DMS53 treated with DMSO at 0.1 percent for 48 hours (cell line): ENCODE results near the gene TREH.
A peak's percentile ranks its signal among the peaks of the same experiment; 100 is the strongest.
"Not testable (repeated sequence)": the region's sequence is repeated elsewhere in the genome, so short reads cannot be mapped to it uniquely, and the experiment has no call there.

Experiments
- DNase-seq: peaks from one replicate; lab custom pipeline; 2025; ENCODE audit not compliant: unreplicated experiment; lab: John Stamatoyannopoulos, UW

TREH gene

GRCh38 chr11:118699506-118700220, 20.2 kb upstream of the TREH start:
- DNase-seq, result no peak

- DNase-seq, result no peak
These were observed 17.9 kb upstream of the TREH start for GRCh38 chr11:118697346-118697745.

GRCh38 chr11:118696673-118697226, 17.3 kb upstream of the TREH start:
- no peak for DNase-seq

- DNase-seq, result no peak
These were observed 15.3 kb upstream of the TREH start for GRCh38 chr11:118694771-118695170.

DNA sequence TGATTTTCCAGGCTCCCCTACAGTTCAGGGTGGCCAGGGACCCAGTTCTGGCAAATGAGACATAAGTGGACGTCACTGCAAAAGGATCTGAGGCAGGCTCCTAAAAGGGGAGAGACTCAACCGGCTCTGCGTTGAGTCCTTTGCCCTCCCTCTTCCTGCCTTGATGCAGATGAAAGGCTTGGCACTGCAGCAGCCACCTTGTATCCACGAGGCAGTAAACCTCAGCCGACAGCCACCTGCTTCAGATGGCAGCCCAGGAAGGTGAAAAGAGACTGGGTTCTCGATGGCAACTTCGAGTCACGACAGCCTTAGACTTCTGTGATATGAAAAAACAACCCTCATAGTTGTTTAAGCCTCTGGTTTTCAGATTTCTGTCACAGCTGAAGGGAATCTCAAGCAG, 14.7 kb upstream of the TREH start:
- no peak for DNase-seq

- DNase-seq, result no peak
These were observed 12.7 kb upstream of the TREH start for GRCh38 chr11:118691926-118692830.

DNA sequence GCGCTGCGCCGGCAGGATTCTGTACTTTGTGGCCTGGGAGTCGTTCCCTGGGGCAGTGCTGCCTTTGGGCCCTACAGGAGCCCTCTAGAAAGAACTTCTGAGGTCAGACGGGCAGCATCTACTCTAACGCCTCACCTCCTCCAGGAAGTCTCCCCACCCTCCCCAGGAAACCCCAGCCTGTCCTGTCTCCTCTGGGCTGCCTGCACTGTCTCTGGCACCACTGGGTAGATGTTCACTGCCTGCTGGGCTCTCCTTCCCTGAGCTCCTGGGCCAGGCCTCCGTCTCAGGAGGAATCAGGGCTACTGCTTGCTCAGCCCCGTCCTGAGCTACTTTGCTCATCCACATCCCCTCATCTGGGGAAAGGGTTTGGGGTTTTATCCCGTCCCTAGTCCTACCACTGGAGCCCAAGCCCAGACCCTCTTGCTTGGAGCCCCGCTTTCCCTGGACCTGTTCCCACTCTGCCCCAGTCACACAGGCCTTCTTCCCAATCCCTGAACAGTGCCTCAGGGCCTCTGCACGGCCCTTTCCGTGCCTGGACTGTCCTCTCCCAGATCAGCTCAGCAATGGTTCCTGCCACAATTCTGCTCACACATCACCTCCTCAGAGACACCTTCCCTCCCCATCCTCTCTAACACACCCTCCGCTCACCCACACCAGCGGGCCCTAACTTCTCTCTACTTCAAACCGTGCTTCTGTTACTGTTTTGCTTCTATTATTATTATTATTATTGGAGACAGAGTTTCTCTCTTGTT, 11.3 kb upstream of the TREH start:
- no peak for DNase-seq

- peak; percentile 82 for DNase-seq
These were observed 10.6 kb upstream of the TREH start for GRCh38 chr11:118689852-118690552.

GRCh38 chr11:118689503-118689851, 10.0 kb upstream of the TREH start:
- no peak for DNase-seq

GRCh38 chr11:118688851-118689502, 9.5 kb upstream of the TREH start:
- DNase-seq, result no peak

GRCh38 chr11:118688339-118688738, 8.9 kb upstream of the TREH start:
- not testable (repeated sequence) for DNase-seq

DNA sequence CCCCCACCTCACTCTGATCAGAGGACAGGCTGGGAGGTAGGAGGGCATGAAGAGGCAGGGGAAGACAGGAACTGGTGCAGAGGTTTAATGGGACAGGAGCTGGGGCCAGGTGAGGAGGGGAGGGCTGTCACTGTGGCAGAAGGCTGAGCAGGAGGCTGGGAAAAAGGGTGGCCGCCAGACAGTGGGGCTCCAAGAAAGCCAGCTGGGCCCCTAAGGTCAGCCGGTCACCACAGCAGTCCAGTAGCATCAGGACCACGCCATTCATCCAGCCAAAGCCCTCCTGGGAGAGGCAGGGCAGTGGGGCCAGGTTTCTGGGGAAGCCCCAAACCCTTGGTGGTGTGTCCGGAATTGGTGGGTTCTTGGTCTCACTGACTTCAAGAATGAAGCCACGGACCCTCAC, 8.5 kb upstream of the TREH start:
- no peak for DNase-seq

- no peak for DNase-seq
These were observed 4.7 kb upstream of the TREH start for GRCh38 chr11:118684187-118684586.

DNA sequence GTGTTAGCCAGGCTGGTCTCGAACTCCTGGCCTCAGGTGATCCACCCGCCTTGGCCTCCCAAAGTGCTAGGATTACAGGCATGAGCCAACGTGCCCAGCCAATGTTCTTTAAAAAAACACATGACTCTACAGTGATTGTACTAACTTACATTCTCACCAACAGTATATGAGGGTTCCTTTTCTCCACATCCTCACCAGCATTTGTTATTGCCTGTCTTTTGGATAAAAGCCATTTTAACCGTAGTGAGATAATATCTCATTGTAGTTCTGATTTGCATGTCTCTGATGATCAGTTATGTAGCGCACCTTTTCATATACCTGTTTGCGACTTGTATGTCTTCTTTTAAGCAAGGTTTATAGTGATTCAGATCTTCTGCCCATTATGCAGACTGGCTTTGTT, 3.5 kb upstream of the TREH start:
- DNase-seq, result not testable (repeated sequence)

DNA sequence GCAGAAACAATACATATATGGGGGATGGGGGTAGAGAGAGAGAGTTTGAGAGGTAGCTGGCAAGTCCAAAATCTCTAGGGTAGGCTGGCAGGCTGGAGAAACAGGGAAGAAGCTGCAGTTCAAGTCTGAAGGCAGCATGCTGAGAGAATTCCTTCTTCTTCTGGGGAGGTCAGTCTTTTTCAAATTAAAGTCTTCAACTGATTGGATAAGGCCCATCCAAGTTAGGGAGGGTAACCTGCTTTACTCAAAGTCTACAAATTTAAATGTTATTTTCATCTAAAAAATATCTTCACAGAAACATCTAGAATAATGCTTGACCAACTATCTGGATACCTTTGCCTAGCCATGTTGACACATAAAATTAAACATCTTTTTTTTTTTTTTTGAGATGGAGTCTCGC, 2.9 kb upstream of the TREH start:
- DNase-seq, result no peak

DNA sequence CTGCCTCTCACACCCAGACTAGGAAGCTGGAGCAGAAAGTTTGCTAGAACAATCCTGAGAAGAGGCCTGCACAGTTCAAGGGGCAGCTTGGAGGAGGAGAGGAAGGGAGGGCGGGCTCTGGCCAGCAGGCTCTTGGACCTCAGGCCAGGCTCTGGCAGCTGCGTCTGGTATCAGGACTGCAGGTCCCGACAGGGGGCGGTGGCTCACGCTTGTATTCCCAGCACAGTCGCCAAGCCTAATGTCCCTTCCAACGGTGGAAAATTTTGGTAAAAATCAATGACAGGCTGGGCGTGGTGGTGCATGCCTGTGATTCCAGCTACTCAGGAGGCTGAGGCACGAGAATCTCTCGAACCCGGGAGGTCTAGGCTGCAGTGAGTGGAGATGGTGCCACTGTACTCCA, 542 bp downstream of the TREH start:
- not testable (repeated sequence) for DNase-seq

DNA sequence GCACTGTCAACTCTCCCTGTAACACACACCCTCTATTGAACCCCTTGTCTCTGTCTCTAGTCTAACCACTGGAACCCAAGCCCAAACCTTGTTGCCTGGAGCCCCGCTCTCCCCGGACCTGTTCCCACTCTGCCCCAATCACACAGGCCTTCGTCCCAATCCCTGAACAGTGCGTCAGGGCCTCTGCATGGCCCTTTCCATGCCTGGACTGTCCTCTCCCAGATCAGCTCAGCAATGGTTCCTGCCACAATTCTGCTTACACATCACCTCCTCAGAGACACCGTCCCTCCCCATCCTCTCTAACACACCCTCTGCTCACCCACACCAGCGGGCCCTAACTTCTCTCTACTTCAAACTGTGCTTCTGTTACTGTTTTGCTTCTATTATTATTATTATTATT, 1.5 kb downstream of the TREH start:
- DNase-seq, result no peak

GRCh38 chr11:118674082-118674435, 5.4 kb downstream of the TREH start:
- DNase-seq, result no peak

- DNase-seq, result no peak
These were observed 5.9 kb downstream of the TREH start for GRCh38 chr11:118673361-118674081.

DNA sequence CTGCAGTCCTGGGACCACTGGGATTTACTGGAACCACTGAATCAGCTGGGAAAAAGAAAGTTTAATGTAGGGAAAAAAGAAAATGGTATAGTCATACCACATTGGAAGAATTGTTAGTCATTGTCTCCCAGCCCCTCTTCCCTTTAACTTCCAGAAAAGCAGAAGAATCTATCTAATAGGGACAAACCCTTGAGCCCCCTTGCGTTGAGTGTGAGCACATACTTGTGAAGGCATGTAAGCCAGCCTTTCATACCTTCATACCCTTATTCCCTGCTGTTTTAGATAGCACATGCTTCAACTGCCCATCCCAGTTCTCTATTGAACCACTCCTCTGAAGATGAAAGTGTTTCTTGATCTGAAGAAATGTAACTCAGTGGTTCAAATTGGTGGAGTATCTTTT, 6.6 kb downstream of the TREH start:
- DNase-seq, result no peak
